ENCODE measurements around the gene FNIP2.
"Not testable (repeated sequence)": the region's sequence is repeated elsewhere in the genome, so short reads cannot be mapped to it uniquely, and the experiment has no call there.

FNIP2 gene

GRCh38 chr4:158768555-158769174, at the start of gene FNIP2:
Gene FNIP2 (plus strand): TSS chr4:158769026. CDS start chr4:158769213, 187 bp downstream.
- DNase-seq: peak; percentile 58

GRCh38 chr4:158721680-158722079, 47.1 kb upstream of the FNIP2 start:
- DNase-seq: no peak

GRCh38 chr4:158722291-158722916, 46.4 kb upstream of the FNIP2 start:
- peak; percentile 7 for DNase-seq

GRCh38 chr4:158722917-158723793, 45.7 kb upstream of the FNIP2 start, which contains the start of gene PPID:
Gene PPID (minus strand): TSS chr4:158723396. CDS start chr4:158723288, 108 bp downstream.
- DNase-seq: peak; percentile 56

- no peak for DNase-seq
Observed at GRCh38 chr4:158724637-158725036, 44.2 kb upstream of the FNIP2 start.

GRCh38 chr4:158726633-158727032, 42.2 kb upstream of the FNIP2 start:
- DNase-seq: no peak

- DNase-seq: no peak
Observed at GRCh38 chr4:158728236-158728635, 40.6 kb upstream of the FNIP2 start.

- peak; percentile 49 for DNase-seq
Observed at GRCh38 chr4:158729716-158730559, 38.9 kb upstream of the FNIP2 start.

GRCh38 chr4:158738866-158739265, 30.0 kb upstream of the FNIP2 start:
- DNase-seq: no peak

- DNase-seq: no peak
Observed at GRCh38 chr4:158739600-158739999, 29.2 kb upstream of the FNIP2 start.

- no peak for DNase-seq
Observed at GRCh38 chr4:158741326-158742021, 27.4 kb upstream of the FNIP2 start.

- not testable (repeated sequence) for DNase-seq
Observed at GRCh38 chr4:158746537-158746936, 22.3 kb upstream of the FNIP2 start.

- peak; percentile 77 for DNase-seq
Observed at GRCh38 chr4:158750379-158750778, 18.4 kb upstream of the FNIP2 start.

GRCh38 chr4:158754385-158755180, 14.2 kb upstream of the FNIP2 start:
- no peak for DNase-seq

- DNase-seq: not testable (repeated sequence)
Observed at GRCh38 chr4:158755819-158756218, 13.0 kb upstream of the FNIP2 start.

- no peak for DNase-seq
Observed at GRCh38 chr4:158756588-158756987, 12.2 kb upstream of the FNIP2 start.

- DNase-seq: no peak
Observed at GRCh38 chr4:158758142-158758541, 10.7 kb upstream of the FNIP2 start.

- no peak for DNase-seq
Observed at GRCh38 chr4:158758703-158759102, 10.1 kb upstream of the FNIP2 start.

- DNase-seq: not testable (repeated sequence)
Observed at GRCh38 chr4:158759539-158759938, 9.3 kb upstream of the FNIP2 start.

- DNase-seq: peak; percentile 20
Observed at GRCh38 chr4:158760866-158761265, 8.0 kb upstream of the FNIP2 start.

GRCh38 chr4:158762553-158762952, 6.3 kb upstream of the FNIP2 start:
- no peak for DNase-seq
